ENCODE data around the gene SH3GLB1. TPM values are rescaled to one million over a fixed set of nuclear protein-coding genes. Genes with fewer than 3 reads are reported as not detected.
"Not testable (repeated sequence)": the region's sequence is repeated elsewhere in the genome, so short reads cannot be mapped to it uniquely, and the experiment has no call there.

Gene SH3GLB1
- polyA plus RNA-seq (ENCODE audit: low read depth in 6 of 6) = 10 to 100 TPM; 34.7 to 52.8 (median 45.6) TPM

DNA sequence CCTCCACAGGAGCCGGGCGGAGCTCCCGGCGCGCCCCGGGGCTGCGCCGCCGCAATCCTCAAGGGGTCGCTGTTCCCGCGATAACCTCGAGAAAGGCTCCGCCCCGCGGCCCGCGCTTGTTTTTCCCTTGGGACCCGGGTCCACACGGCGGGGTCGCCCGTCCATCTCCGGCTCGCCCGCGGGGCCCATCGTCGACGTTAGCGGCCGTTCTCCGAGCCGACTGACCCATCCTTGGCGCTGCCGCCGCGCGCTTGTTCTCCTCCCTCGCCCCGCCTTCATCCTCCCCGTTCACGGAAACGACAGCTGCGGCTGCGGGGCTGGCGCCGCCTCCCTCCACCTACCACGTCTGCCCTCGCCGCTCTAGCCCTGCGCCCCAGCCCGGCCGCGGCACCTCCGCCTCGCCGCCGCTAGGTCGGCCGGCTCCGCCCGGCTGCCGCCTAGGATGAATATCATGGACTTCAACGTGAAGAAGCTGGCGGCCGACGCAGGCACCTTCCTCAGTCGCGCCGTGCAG, at the start of gene SH3GLB1:
Gene SH3GLB1, plus strand, starts transcription at position 119 of the 514 bp plus-strand sequence. Its CDS starts 324 bp downstream, at position 443.
- DNase-seq = peak; percentile 93
- peaks cover 0 to 1% (median 0%) of the 10 kb centered on the region in 7 donors for H3K9me3 Mint-ChIP-seq
- H3K27ac Mint-ChIP-seq = peak within 1 kb of the TSS; percentile 95 to 99 (median 98)
- ATAC-seq (ENCODE audit: low read depth in 2 of 2) = peak; percentile 87 to 89
- peak within 1 kb of the TSS; percentile 96 to 99 (median 98) for H3K4me3 Mint-ChIP-seq
- peaks cover 37 to 50% (median 45%) of the 10 kb centered on the region in 3 donors for H3K4me1 Mint-ChIP-seq
- peaks cover 0 to 9% of the 10 kb centered on the region in 2 donors for H3K36me3 Mint-ChIP-seq
- no peaks in the 10 kb centered on the region for H3K27me3 Mint-ChIP-seq

DNA sequence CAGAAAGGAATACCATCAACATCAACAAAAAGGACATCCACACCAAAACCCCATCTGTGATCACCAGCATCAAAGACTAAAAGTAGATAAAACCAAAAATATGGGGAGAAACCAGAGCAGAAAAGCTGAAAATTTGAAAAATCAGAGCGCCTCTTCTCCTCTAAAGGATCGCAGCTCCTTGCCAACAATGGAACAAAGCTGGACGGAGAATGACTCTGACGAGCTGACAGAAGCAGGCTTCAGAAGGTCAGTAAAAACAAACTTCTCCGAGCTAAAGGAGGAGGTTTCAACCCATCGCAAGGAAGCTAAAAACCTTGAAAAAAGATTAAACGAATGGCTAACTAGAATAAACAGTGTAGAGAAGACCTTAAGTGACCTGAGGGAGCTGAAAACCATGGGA, 46.0 kb upstream of the SH3GLB1 start:
- Mint-ChIP-seq H3K27ac (peak overlapping the region in 2 of 6 donors; percentile 5 to 75), H3K9me3 (peaks cover 0 to 16% (median 2%) of the 10 kb centered on the region in 7 donors)
- H3K4me3 Mint-ChIP-seq; DNase-seq; H3K36me3 Mint-ChIP-seq; H3K27me3 Mint-ChIP-seq; ATAC-seq (ENCODE audit: low read depth in 2 of 2); H3K4me1 Mint-ChIP-seq: not testable (repeated sequence)

DNA sequence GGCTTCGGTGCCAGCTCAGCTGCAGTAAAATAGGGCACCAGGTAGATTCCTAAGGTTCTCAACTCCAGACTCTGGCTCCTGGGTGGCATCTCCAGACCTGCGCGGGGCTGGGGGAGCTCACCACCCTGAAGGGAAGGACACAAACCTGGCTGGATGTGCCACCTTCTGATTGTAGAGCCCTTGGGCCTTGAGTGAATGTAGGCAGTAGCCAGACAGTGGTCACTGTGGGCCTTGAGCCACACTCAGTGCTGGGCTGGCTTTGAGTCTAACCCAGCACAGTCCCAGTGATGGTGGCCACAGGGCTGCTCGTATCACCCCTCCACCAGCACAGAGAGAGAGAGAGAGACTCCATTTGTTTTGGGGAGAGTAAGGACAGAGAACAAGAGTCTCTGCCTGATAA, 38.0 kb upstream of the SH3GLB1 start:
- peaks cover 21 to 22% of the 10 kb centered on the region in 2 donors for H3K36me3 Mint-ChIP-seq
- H3K27me3 Mint-ChIP-seq = peaks cover 0 to 5% (median 0%) of the 10 kb centered on the region in 3 donors

DNA sequence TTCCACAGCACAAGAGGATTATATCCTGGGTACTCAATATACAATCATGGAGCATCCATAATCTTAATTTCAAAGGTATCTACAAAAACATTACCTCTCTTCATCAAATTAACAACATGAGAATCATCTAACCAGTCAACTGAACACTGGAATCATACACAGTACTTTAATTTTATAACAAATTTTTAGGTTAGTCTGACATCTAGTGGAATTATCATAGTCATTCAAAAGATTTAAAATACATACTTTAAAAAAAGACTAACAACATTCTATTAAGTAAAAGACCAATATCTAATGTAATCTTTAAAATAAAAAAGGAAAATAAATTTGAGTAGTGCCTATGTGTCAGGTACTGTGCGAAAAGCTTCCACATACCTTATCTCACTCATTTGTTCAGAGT, 16.8 kb upstream of the SH3GLB1 start:
- Mint-ChIP-seq H3K27ac (no peak overlapping the region), H3K9me3 (no peaks in the 10 kb centered on the region), H3K36me3 (no peaks in the 10 kb centered on the region), H3K4me1 (no peaks in the 10 kb centered on the region), H3K4me3 (no peak overlapping the region), H3K27me3 (peaks cover 0 to 7% (median 0%) of the 10 kb centered on the region in 3 donors)
- DNase-seq (peak; percentile 17), ATAC-seq (ENCODE audit: low read depth in 2 of 2) (peak in 1 of 2 donors; percentile 48)

More for the DNA sequence above, 38.0 kb upstream of the SH3GLB1 start:
- H3K4me3 Mint-ChIP-seq = no peak overlapping the region
- ATAC-seq (ENCODE audit: low read depth in 2 of 2) = no peak
- DNase-seq = no peak
- peaks cover 0 to 48% (median 18%) of the 10 kb centered on the region in 7 donors for H3K9me3 Mint-ChIP-seq
- H3K4me1 Mint-ChIP-seq = no peaks in the 10 kb centered on the region
- no peak overlapping the region for H3K27ac Mint-ChIP-seq

- H3K9me3 Mint-ChIP-seq = no peaks in the 10 kb centered on the region
- peak overlapping the region in 1 of 6 donors; percentile 47 for H3K27ac Mint-ChIP-seq
- H3K36me3 Mint-ChIP-seq = no peaks in the 10 kb centered on the region
- peaks cover 0 to 7% (median 0%) of the 10 kb centered on the region in 3 donors for H3K27me3 Mint-ChIP-seq
- H3K4me1 Mint-ChIP-seq = no peaks in the 10 kb centered on the region
- H3K4me3 Mint-ChIP-seq = no peak overlapping the region
- DNase-seq (no peak), ATAC-seq (ENCODE audit: low read depth in 2 of 2) (no peak)
Observed at GRCh38 chr1:86692641-86693040, 11.7 kb upstream of the SH3GLB1 start.

DNA sequence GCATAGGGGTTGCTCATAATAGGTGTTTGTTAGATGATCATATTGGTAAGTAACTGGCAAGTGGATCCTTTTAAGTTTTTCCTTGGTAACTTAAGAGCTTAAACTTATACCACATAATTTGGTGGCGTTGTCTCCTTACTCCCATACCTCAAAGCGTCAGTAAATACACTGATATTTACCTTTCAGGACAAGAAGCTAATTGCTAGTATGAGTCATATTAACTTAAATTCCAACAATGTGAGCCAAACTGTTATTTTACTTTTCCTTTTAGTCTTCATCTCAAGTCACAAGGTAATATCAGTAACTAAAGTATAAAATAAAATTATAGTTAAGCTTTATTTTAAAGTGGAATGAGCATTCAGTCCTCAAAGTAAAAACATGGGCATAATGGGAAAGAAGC, 9.0 kb upstream of the SH3GLB1 start:
- Mint-ChIP-seq H3K27me3 (peaks cover 0 to 5% (median 0%) of the 10 kb centered on the region in 3 donors), H3K9me3 (no peaks in the 10 kb centered on the region), H3K27ac (no peak overlapping the region), H3K36me3 (no peaks in the 10 kb centered on the region), H3K4me1 (peaks cover 0 to 3% (median 0%) of the 10 kb centered on the region in 3 donors), H3K4me3 (no peak overlapping the region)
- ATAC-seq (ENCODE audit: low read depth in 2 of 2) (no peak), DNase-seq (no peak)

GRCh38 chr1:86696522-86696921, 7.9 kb upstream of the SH3GLB1 start:
- no peaks in the 10 kb centered on the region for H3K36me3 Mint-ChIP-seq
- H3K27ac Mint-ChIP-seq = no peak overlapping the region
- H3K4me3 Mint-ChIP-seq = no peak overlapping the region
- DNase-seq (no peak), ATAC-seq (ENCODE audit: low read depth in 2 of 2) (no peak)
- H3K4me1 Mint-ChIP-seq = peaks cover 0 to 4% (median 0%) of the 10 kb centered on the region in 3 donors
- no peaks in the 10 kb centered on the region for H3K27me3 Mint-ChIP-seq
- no peaks in the 10 kb centered on the region for H3K9me3 Mint-ChIP-seq

GRCh38 chr1:86699186-86699585, 5.2 kb upstream of the SH3GLB1 start:
- DNase-seq (no peak), ATAC-seq (ENCODE audit: low read depth in 2 of 2) (no peak)
- Mint-ChIP-seq H3K4me1 (peaks cover 12 to 23% (median 16%) of the 10 kb centered on the region in 3 donors), H3K27me3 (no peaks in the 10 kb centered on the region), H3K36me3 (no peaks in the 10 kb centered on the region), H3K27ac (no peak overlapping the region), H3K4me3 (no peak overlapping the region), H3K9me3 (peaks cover 0 to 1% (median 0%) of the 10 kb centered on the region in 7 donors)

DNA sequence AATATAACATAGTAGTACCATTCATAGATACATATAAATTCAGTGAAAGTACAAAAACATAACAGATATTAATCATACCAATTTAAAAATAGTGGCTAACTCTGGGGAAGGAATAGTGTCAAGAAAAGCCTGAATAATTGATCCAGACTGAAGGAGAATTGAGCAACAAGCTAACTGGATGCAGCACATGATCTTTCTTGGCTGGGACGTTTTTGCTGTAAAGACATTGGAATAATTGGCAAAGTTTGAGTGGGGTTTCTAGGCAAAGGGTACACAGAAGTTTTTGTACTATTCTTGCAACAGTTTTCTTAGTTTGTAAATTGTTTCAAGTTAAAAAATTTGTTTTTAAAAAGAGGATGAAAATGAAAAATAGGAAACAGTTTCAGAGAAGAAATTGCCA, 2.6 kb upstream of the SH3GLB1 start:
- peaks cover 0 to 9% of the 10 kb centered on the region in 2 donors for H3K36me3 Mint-ChIP-seq
- H3K27ac Mint-ChIP-seq = no peak overlapping the region
- H3K4me3 Mint-ChIP-seq = peak overlapping the region in 2 of 8 donors; percentile 59 to 99
- no peaks in the 10 kb centered on the region for H3K27me3 Mint-ChIP-seq
- peaks cover 0 to 1% (median 0%) of the 10 kb centered on the region in 7 donors for H3K9me3 Mint-ChIP-seq
- DNase-seq (no peak), ATAC-seq (ENCODE audit: low read depth in 2 of 2) (no peak)
- peaks cover 27 to 36% (median 30%) of the 10 kb centered on the region in 3 donors for H3K4me1 Mint-ChIP-seq

DNA sequence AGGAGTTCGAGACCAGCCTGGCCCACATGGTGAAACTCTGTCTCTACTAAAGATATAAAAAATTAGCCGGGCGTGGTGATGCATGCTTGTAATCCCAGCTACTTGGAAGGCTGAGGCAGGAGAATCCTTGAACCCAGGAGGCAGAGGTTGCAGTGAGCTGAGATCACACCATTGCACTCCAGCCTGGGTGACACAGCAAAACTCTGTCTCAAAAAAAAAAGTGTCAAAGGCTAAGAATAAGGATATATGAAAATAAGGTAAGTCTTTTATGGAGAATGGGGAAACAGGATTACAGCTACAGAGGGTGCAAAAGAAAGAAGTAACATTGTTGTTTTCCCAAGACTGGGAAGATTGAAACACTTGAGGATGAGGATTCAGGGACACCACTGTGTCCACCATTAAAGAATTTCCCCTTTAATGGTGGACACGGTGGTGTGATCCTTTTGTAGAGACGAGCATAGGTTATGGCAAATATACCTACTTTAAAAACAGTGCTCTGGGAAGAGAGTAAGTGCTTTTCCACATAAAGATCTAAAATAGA, 1.4 kb upstream of the SH3GLB1 start:
- Mint-ChIP-seq H3K4me1 (peaks cover 37 to 46% (median 40%) of the 10 kb centered on the region in 3 donors), H3K27ac (peak overlapping the region in 3 of 6 donors; percentile 95 to 98 (median 97)), H3K4me3 (peak overlapping the region; percentile 10 to 99 (median 98))
- DNase-seq; H3K36me3 Mint-ChIP-seq; ATAC-seq (ENCODE audit: low read depth in 2 of 2); H3K27me3 Mint-ChIP-seq; H3K9me3 Mint-ChIP-seq: not testable (repeated sequence)

DNA sequence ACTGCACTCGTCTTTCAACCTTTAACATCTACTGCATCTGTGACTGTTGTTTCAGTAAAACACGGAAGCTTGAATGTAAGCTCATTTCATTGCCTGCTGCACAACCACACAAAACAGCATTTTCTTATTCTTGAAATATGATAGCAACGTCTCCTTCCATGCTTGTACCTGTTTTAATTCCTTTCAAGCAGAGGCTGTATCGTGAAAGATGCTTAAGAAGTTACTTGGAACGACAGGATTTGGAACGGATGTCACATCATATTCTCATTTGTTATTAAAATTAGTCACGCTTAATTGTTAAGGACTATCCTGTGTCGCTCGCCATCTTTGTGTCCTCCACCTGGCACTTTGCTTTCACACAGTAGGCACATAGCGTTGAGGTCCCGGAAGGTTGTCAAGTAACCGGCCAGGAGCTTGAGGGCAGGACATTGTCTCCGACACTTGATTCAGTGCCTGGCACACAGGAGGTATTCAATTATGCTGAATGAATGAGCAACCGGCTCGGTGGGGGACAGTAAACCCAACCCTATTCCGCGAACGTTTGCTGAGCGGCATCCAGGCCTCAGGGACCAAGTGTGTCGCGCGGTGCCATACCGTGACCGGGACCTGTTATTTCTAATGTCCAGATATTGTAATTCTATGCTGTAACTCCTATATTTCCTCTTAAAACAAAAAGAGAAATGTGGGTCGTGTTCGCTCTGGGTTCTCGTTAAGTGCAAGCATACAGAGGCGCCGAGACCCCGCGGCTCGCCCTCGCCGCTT, 499 bp upstream of the SH3GLB1 start:
- H3K27me3 Mint-ChIP-seq = no peaks in the 10 kb centered on the region
- peaks cover 37 to 47% (median 41%) of the 10 kb centered on the region in 3 donors for H3K4me1 Mint-ChIP-seq
- peaks cover 0 to 9% of the 10 kb centered on the region in 2 donors for H3K36me3 Mint-ChIP-seq
- peaks cover 0 to 1% (median 0%) of the 10 kb centered on the region in 7 donors for H3K9me3 Mint-ChIP-seq
- ATAC-seq (ENCODE audit: low read depth in 2 of 2) (peak; percentile 36 to 38), DNase-seq (no peak)
- H3K27ac Mint-ChIP-seq = peak overlapping the region; percentile 95 to 99 (median 97)
- peak overlapping the region; percentile 96 to 99 (median 98) for H3K4me3 Mint-ChIP-seq

DNA sequence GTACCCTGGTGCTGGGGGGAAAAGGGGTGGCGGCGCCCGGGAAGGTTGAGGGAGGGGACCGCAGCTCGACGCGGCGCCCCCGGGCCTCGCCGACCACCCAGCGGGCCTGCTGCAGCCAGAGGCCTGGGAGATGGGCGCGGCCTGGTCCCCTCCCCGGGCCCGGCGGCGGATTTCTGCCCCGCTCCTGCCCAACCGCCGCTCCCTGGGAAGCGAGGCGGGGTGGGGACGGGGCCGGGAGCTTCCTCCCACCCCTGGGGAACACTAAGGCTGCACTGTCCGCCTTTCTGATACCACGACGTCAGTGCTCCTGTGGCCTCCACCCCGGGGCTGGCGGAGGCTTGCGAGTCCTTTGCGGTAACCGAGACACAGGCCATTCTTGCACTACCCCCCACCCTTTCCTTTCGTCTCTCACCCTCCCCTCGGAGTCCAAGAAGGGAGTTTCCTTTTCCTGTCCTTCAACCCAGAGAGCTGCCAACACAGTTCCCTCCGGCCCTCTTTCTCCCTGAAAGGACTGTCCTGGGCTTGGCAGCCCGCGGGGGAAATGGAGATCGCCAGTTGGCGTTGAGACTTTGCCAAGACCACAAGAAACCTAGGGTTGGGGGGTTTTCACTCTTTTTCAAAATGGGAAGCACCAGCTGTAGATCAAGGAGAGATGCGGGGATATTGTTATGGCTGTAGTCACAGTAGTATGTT, 742 bp downstream of the SH3GLB1 start:
- H3K4me1 Mint-ChIP-seq = peaks cover 37 to 50% (median 45%) of the 10 kb centered on the region in 3 donors
- no peaks in the 10 kb centered on the region for H3K27me3 Mint-ChIP-seq
- ATAC-seq (ENCODE audit: low read depth in 2 of 2) = peak; percentile 6 to 8
- peaks cover 0 to 1% (median 0%) of the 10 kb centered on the region in 7 donors for H3K9me3 Mint-ChIP-seq
- peak overlapping the region; percentile 96 to 99 (median 98) for H3K4me3 Mint-ChIP-seq
- peak overlapping the region; percentile 95 to 99 (median 98) for H3K27ac Mint-ChIP-seq
- H3K36me3 Mint-ChIP-seq = peaks cover 0 to 9% of the 10 kb centered on the region in 2 donors
- DNase-seq = no peak

GRCh38 chr1:86705665-86705985, 1.2 kb downstream of the SH3GLB1 start:
- DNase-seq (no peak), ATAC-seq (ENCODE audit: low read depth in 2 of 2) (no peak)
- Mint-ChIP-seq H3K4me1 (peaks cover 37 to 50% (median 46%) of the 10 kb centered on the region in 3 donors), H3K36me3 (peaks cover 0 to 9% of the 10 kb centered on the region in 2 donors), H3K9me3 (peaks cover 0 to 1% (median 0%) of the 10 kb centered on the region in 7 donors), H3K27ac (peak overlapping the region; percentile 93 to 99 (median 96)), H3K4me3 (peak overlapping the region; percentile 96 to 99 (median 98)), H3K27me3 (no peaks in the 10 kb centered on the region)

Data from naive B cell (primary cell).